Endothelial cell of umbilical vein (primary cell): ENCODE data around the gene ZNF341. TPM values are rescaled to one million over a fixed set of nuclear protein-coding genes. Genes with fewer than 3 reads are reported as not detected.

ENCODE experiments used
- BruUV-seq: library from RNA; stranded (reverse); fragments of 400-500 nt; replicated peaks from 2 replicates; lab custom pipeline; 2021; lab: Mats Ljungman, UMichigan
- CTCF ChIA-PET: fragments of 300-600, 350-600 bp; sonication (Branson Sonifier 250); formaldehyde crosslinking; loops from one replicate; lab custom pipeline; 2021; ENCODE audit warnings: antibody characterized with exemption, inconsistent platforms; lab: Charles Lee
- POLR2A ChIA-PET: fragments of 300-600, 350-600 bp; sonication (Branson Sonifier 250); formaldehyde crosslinking; loops from one replicate; lab custom pipeline; 2021; ENCODE audit warnings: antibody characterized with exemption, inconsistent platforms; lab: Charles Lee
- DNase-seq: peaks from one replicate; pipeline ENCODE4 v3.0.0-alpha.2; 2011; ENCODE audit warnings: low read depth, low spot score
- FAIRE-seq: peaks from 2 replicates; lab custom pipeline; 2011; peaks lifted over from hg19 to GRCh38; lab: Jason Lieb, UNC
- H2AFZ ChIP-seq: 2 replicates; pipeline ENCODE4 v1.6.0; 2012; ENCODE audit warnings: low read depth, low read length, control low read depth, inconsistent platforms
- H3K27ac ChIP-seq: 2 replicates; pipeline ENCODE4 v1.5.1; 2011; ENCODE audit warnings: low read depth, mild to moderate bottlenecking, control low read depth, low read length, moderate library complexity; ENCODE audit not compliant: insufficient read depth
- H3K27me3 ChIP-seq, 2 experiments: 2 replicates each; pipeline versions ENCODE4 v1.6.0 to v1.6.1; 2011; ENCODE audit warnings: low read length in 2 of 2, mixed read lengths in 1 of 2; ENCODE audit not compliant: control insufficient read depth in 2 of 2, insufficient read depth in 2 of 2
- H3K36me3 ChIP-seq, 2 experiments: 2 replicates in 1 of 2; 3 replicates in 1 of 2; pipeline ENCODE4 v1.5.1; 2011; ENCODE audit warnings: low read length in 2 of 2, mild to moderate bottlenecking in 1 of 2, moderate library complexity in 1 of 2; ENCODE audit not compliant: control insufficient read depth in 2 of 2, insufficient read depth in 2 of 2; ENCODE audit errors: extremely low read depth in 1 of 2
- H3K4me1 ChIP-seq: 3 replicates; pipeline ENCODE4 v1.5.1; 2011; ENCODE audit warnings: mild to moderate bottlenecking, low read length; ENCODE audit not compliant: control insufficient read depth, insufficient read depth; ENCODE audit errors: extremely low read depth
- H3K4me2 ChIP-seq: 2 replicates; pipeline ENCODE4 v1.6.1; 2011; ENCODE audit warnings: low read length, control low read depth, mixed read lengths; ENCODE audit not compliant: insufficient read depth
- H3K4me3 ChIP-seq, 3 experiments: fragments of 200-600 bp in 1 of 3; sonication (generic), shearing (Covaris generic) in 1 of 3; replicated peaks in 1 of 3; 2 replicates each; pipeline ENCODE4 v1.5.1; 2011 to 2016; ENCODE audit warnings: control low read depth in 3 of 3, low read length in 3 of 3, mild to moderate bottlenecking in 2 of 3, inconsistent platforms in 1 of 3, low read depth in 1 of 3, moderate library complexity in 1 of 3; ENCODE audit not compliant: insufficient read depth in 1 of 3
- H3K79me2 ChIP-seq: 2 replicates; pipeline ENCODE4 v1.6.0; 2012; ENCODE audit warnings: low read length, inconsistent platforms; ENCODE audit not compliant: control insufficient read depth, insufficient read depth
- H3K9ac ChIP-seq: replicated peaks from 2 replicates; pipeline ENCODE3; 2011; ENCODE audit warnings: low read length, control low read depth; ENCODE audit not compliant: insufficient read depth; ENCODE audit errors: extremely low read depth
- H3K9me1 ChIP-seq: replicated peaks from 3 replicates; pipeline ENCODE4 v1.6.0; 2011; ENCODE audit warnings: mild to moderate bottlenecking, low read length; ENCODE audit not compliant: control insufficient read depth, insufficient read depth; ENCODE audit errors: extremely low read depth
- H3K9me3 ChIP-seq: replicated peaks from 2 replicates; pipeline ENCODE4 v1.5.1; 2012; ENCODE audit warnings: low read length, inconsistent platforms; ENCODE audit not compliant: control insufficient read depth, insufficient read depth
- H4K20me1 ChIP-seq: replicated peaks from 2 replicates; pipeline ENCODE3; 2011; ENCODE audit warnings: mild to moderate bottlenecking, low read length; ENCODE audit not compliant: control insufficient read depth, insufficient read depth; ENCODE audit errors: extremely low read depth
- EZH2 ChIP-seq: IDR thresholded peaks from 2 replicates; pipeline ENCODE4 v1.6.1; 2012; ENCODE audit warnings: borderline replicate concordance, low read depth, mild to moderate bottlenecking, moderate library complexity, low read length, inconsistent platforms; ENCODE audit not compliant: severe bottlenecking
- FOS ChIP-seq: IDR thresholded peaks from 2 replicates; pipeline ENCODE4 v1.6.1; 2011; ENCODE audit warnings: mild to moderate bottlenecking, low read length, moderate library complexity, borderline replicate concordance; ENCODE audit not compliant: insufficient read depth
- GATA2 ChIP-seq: IDR thresholded peaks from 2 replicates; pipeline ENCODE4 v1.7.0; 2011; ENCODE audit warnings: low read depth, mild to moderate bottlenecking, moderate library complexity, mixed read lengths, low read length; ENCODE audit not compliant: insufficient read length, insufficient read depth
- JUN ChIP-seq: IDR thresholded peaks from 2 replicates; pipeline ENCODE4 v1.6.1; 2011; ENCODE audit warnings: borderline replicate concordance, low read depth; ENCODE audit not compliant: insufficient read length, insufficient read depth
- MYC ChIP-seq: IDR thresholded peaks from one replicate; pipeline ENCODE4 v1.6.1; 2011; ENCODE audit warnings: mild to moderate bottlenecking, low read depth, low read length
- POLR2A ChIP-seq: IDR thresholded peaks from 2 replicates; pipeline ENCODE4 v1.6.1; 2012; ENCODE audit warnings: low read depth, mild to moderate bottlenecking, control low read depth, low read length
- POLR2AphosphoS5 ChIP-seq: IDR thresholded peaks from 2 replicates; pipeline ENCODE4 v1.6.1; 2012; ENCODE audit warnings: low read depth, mild to moderate bottlenecking, control low read depth, low read length, moderate library complexity; ENCODE audit not compliant: insufficient read depth
- dilution Hi-C: fragments of 300-500 bp; cut with MboI; formaldehyde crosslinking; loops from one replicate; pipeline ENCODE4 v1.15.0; 2019; ENCODE audit warnings: low sequenced_read_pairs; ENCODE audit not compliant: extremely low pct_ligation_motif_present
- intact Hi-C: fragments of 100-400 bp; cut with micrococcal nuclease; formaldehyde crosslinking; loops from one replicate; pipeline ENCODE4 v1.10.0; 2022
- polyA plus RNA-seq, 4 experiments: library from polyadenylated mRNA; depleted of rRNA in 3 of 4; stranded (reverse) in 3 of 4; unstranded in 1 of 4; fragments of >200 nt; gene quantifications; 2 replicates each; pipeline versions ENCODE4 v1.2.1 to v1.2.3, GENCODE V29; 2011 to 2012; ENCODE audit warnings: missing spikeins in 1 of 4
- total RNA-seq: library from RNA; stranded (reverse); gene quantifications from 2 replicates; pipeline ENCODE4 v1.2.3, GENCODE V29; 2021
- TF ChIP-seq, protein P1 (sequence below), 2 donors: IDR thresholded peaks; 1 replicate in 1 of 2; 2 replicates in 1 of 2; pipeline ENCODE4 v1.5.1; 2011; ENCODE audit warnings: low read length in 2 of 2, mild to moderate bottlenecking in 2 of 2, moderate library complexity in 2 of 2, control low read depth in 1 of 2, inconsistent platforms in 1 of 2, low read depth in 1 of 2; ENCODE audit not compliant: insufficient read depth in 1 of 2; ENCODE audit errors: extremely low read depth in 1 of 2
- TF ChIP-seq, protein P2 (sequence below): IDR thresholded peaks from 2 replicates; pipeline ENCODE4 v1.6.1; 2011; ENCODE audit not compliant: insufficient read depth, insufficient read length

Gene ZNF341
- total and polyA plus RNA-seq, 2 donors (not counting 3 experiments of a cell fraction or from before 2014, with no cell fraction given): 4.9 TPM

DNA sequence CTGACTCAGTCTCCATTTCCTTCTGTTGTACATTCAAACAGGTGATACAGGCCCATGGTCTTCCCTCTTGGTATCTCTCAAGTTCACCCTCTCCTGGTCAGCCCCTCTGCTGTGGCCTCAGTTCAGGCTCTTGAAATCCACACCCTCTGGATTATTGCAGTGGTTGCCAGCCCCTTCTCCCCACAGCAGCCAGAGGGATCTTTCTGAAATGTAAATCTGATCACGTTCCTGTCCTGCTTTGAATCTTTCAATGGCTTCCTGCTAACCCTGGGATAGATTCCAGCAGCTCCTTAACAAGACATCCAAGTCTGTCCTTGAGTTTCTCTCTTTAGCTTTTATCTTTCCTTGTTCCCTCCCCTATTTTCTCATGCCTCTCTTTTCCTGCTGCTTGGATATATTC is 101.5 kb downstream of the ZNF341 start:
- H3K9me3 ChIP-seq: no peaks in the 10 kb centered on the region
- H3K9ac ChIP-seq: no peak overlapping the region
- H4K20me1 ChIP-seq: peaks cover 26% of the 10 kb centered on the region
- H3K4me2 ChIP-seq: no peak overlapping the region
- H3K9me1 ChIP-seq: no peaks in the 10 kb centered on the region
- H3K27me3 ChIP-seq: no peaks in the 10 kb centered on the region
- no peak overlapping the region for H3K27ac ChIP-seq
- CTCF ChIA-PET: no interaction called here
- no peak overlapping the region for H3K4me3 ChIP-seq
- H3K79me2 ChIP-seq: peaks cover 96% of the 10 kb centered on the region
- intact Hi-C loops: no loop called here
- TF ChIP-seq GATA2: no peak
- no peak for TF ChIP-seq EZH2
- no peak for TF ChIP-seq POLR2AphosphoS5
- TF ChIP-seq, protein P1, sequence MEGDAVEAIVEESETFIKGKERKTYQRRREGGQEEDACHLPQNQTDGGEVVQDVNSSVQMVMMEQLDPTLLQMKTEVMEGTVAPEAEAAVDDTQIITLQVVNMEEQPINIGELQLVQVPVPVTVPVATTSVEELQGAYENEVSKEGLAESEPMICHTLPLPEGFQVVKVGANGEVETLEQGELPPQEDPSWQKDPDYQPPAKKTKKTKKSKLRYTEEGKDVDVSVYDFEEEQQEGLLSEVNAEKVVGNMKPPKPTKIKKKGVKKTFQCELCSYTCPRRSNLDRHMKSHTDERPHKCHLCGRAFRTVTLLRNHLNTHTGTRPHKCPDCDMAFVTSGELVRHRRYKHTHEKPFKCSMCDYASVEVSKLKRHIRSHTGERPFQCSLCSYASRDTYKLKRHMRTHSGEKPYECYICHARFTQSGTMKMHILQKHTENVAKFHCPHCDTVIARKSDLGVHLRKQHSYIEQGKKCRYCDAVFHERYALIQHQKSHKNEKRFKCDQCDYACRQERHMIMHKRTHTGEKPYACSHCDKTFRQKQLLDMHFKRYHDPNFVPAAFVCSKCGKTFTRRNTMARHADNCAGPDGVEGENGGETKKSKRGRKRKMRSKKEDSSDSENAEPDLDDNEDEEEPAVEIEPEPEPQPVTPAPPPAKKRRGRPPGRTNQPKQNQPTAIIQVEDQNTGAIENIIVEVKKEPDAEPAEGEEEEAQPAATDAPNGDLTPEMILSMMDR (IDR thresholded peaks at IDR 0.05; ENCODE audit: extremely low read depth in 1 of 2, insufficient read depth in 1 of 2, low read depth in 1 of 2, low read length in 2 of 2): no peak
- TF ChIP-seq, protein P2, sequence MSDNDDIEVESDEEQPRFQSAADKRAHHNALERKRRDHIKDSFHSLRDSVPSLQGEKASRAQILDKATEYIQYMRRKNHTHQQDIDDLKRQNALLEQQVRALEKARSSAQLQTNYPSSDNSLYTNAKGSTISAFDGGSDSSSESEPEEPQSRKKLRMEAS: no peak
- TF ChIP-seq POLR2A: no peak
- no peak for TF ChIP-seq FOS
- TF ChIP-seq JUN: no peak
- TF ChIP-seq MYC: no peak
- FAIRE-seq (no peak), DNase-seq (no peak)
- no peak overlapping the region for H2AFZ ChIP-seq
- dilution Hi-C loops: no loop called here
- H3K4me1 ChIP-seq: peaks cover 21% of the 10 kb centered on the region
- peaks cover 0 to 4% of the 10 kb centered on the region in 2 experiments for H3K36me3 ChIP-seq
- BruUV-seq: no TSS peak
- POLR2A ChIA-PET: interaction anchor here (0.8 kb wide), 1 partner anchor 9 kb away, joined by 3 read pairs; no protein-coding TSS in a partner anchor
